Neural crest cell (in vitro differentiated cells): ENCODE data around the gene LHFPL3. TPM values are rescaled to one million over a fixed set of nuclear protein-coding genes. Genes with fewer than 3 reads are reported as not detected.

Experiments
- DNase-seq: peaks from one replicate; pipeline ENCODE4 v3.0.0; 2021; ENCODE audit warnings: low read depth, mixed read lengths, low spot score
- H3K27ac Mint-ChIP-seq: one replicate; pipeline ENCODE4 v1.8.0; 2021; ENCODE audit warnings: mild to moderate bottlenecking, mixed read lengths; ENCODE audit not compliant: unreplicated experiment
- H3K27me3 Mint-ChIP-seq: 2 replicates; pipeline ENCODE4 v1.8.0; 2021; ENCODE audit warnings: low read depth, mild to moderate bottlenecking, mixed read lengths
- H3K36me3 Mint-ChIP-seq: 2 replicates; pipeline ENCODE4 v1.8.0; 2021; ENCODE audit warnings: low read depth, mild to moderate bottlenecking, mixed read lengths
- H3K4me1 Mint-ChIP-seq: 2 replicates; pipeline ENCODE4 v1.8.0; 2021; ENCODE audit warnings: mixed read lengths
- H3K4me3 Mint-ChIP-seq: one replicate; pipeline ENCODE4 v1.8.0; 2021; ENCODE audit warnings: mild to moderate bottlenecking, mixed read lengths
- H3K9me3 Mint-ChIP-seq: 2 replicates; pipeline ENCODE4 v1.8.0; 2021; ENCODE audit warnings: mixed read lengths
- CTCF ChIP-seq: fragments of 200-600 bp; sonication (generic); conservative IDR thresholded peaks from 2 replicates; pipeline ENCODE4 v1.5.0; 2021; ENCODE audit warnings: antibody characterized with exemption, mild to moderate bottlenecking
- total RNA-seq: library from RNA; stranded (reverse); gene quantifications from 2 replicates; pipeline ENCODE4 v1.2.1, GENCODE V29; 2021

LHFPL3 gene
- total RNA-seq, 1 donor from 2014 or later, result not detected

- DNase-seq, result no peak
- H3K36me3 Mint-ChIP-seq, result no peaks in the 10 kb centered on the region
- H3K4me3 Mint-ChIP-seq, result no peak overlapping the region
- no peak overlapping the region for H3K27ac Mint-ChIP-seq
- peaks cover 2% of the 10 kb centered on the region for H3K27me3 Mint-ChIP-seq
- no peaks in the 10 kb centered on the region for H3K4me1 Mint-ChIP-seq
- no peaks in the 10 kb centered on the region for H3K9me3 Mint-ChIP-seq
- no peak for TF ChIP-seq CTCF
Measured at GRCh38 chr7:104442481-104442880, 114.1 kb downstream of the LHFPL3 start.

GRCh38 chr7:104444017-104444416, 115.6 kb downstream of the LHFPL3 start:
- DNase-seq, result no peak
- no peaks in the 10 kb centered on the region for H3K27me3 Mint-ChIP-seq
- H3K4me3 Mint-ChIP-seq, result no peak overlapping the region
- H3K4me1 Mint-ChIP-seq, result no peaks in the 10 kb centered on the region
- no peak for TF ChIP-seq CTCF
- no peak overlapping the region for H3K27ac Mint-ChIP-seq
- H3K36me3 Mint-ChIP-seq, result no peaks in the 10 kb centered on the region
- no peaks in the 10 kb centered on the region for H3K9me3 Mint-ChIP-seq

GRCh38 chr7:104445393-104445792, 117.0 kb downstream of the LHFPL3 start:
- H3K36me3 Mint-ChIP-seq, result no peaks in the 10 kb centered on the region
- H3K27me3 Mint-ChIP-seq, result no peaks in the 10 kb centered on the region
- no peak for DNase-seq
- H3K4me1 Mint-ChIP-seq, result no peaks in the 10 kb centered on the region
- no peak overlapping the region for H3K4me3 Mint-ChIP-seq
- no peak for TF ChIP-seq CTCF
- no peaks in the 10 kb centered on the region for H3K9me3 Mint-ChIP-seq
- no peak overlapping the region for H3K27ac Mint-ChIP-seq

GRCh38 chr7:104450861-104451260, 122.5 kb downstream of the LHFPL3 start:
- Mint-ChIP-seq H3K27me3 (no peaks in the 10 kb centered on the region), H3K9me3 (peaks cover 2% of the 10 kb centered on the region), H3K27ac (no peak overlapping the region), H3K4me1 (no peaks in the 10 kb centered on the region), H3K4me3 (no peak overlapping the region), H3K36me3 (no peaks in the 10 kb centered on the region)
- no peak for TF ChIP-seq CTCF
- DNase-seq, result no peak

DNA sequence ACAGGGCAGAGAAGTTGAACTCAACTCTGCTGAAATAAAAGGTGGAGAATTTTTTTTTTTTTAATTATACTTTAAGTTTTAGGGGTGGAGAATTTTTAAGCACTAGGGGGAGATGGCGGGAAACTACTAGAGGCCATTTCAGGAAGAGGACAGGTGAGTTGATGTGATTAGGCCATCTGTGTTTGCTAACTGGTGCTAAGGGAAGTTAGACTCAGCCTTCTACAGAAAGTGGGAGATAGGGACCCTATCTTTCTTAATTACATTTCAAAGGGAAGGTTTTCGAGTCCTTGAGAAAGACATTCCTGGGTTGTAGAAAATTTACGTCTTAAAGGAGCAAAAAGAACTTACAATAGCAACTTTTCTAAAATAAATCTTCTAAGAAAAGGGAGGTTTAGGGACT, 124.8 kb downstream of the LHFPL3 start:
- no peak for DNase-seq
- no peak overlapping the region for H3K4me3 Mint-ChIP-seq
- H3K36me3 Mint-ChIP-seq, result no peaks in the 10 kb centered on the region
- H3K4me1 Mint-ChIP-seq, result no peaks in the 10 kb centered on the region
- no peak for TF ChIP-seq CTCF
- H3K27me3 Mint-ChIP-seq, result no peaks in the 10 kb centered on the region
- H3K27ac Mint-ChIP-seq, result no peak overlapping the region
- H3K9me3 Mint-ChIP-seq, result peaks cover 5% of the 10 kb centered on the region

- Mint-ChIP-seq H3K4me3 (no peak overlapping the region), H3K27me3 (no peaks in the 10 kb centered on the region), H3K4me1 (no peaks in the 10 kb centered on the region), H3K36me3 (peaks cover 3% of the 10 kb centered on the region), H3K27ac (no peak overlapping the region), H3K9me3 (peaks cover 25% of the 10 kb centered on the region)
- TF ChIP-seq CTCF, result no peak
- DNase-seq, result no peak
Measured at GRCh38 chr7:104458875-104459274, 130.5 kb downstream of the LHFPL3 start.
